ENCODE data around the gene CNOT9. TPM values are rescaled to one million over a fixed set of nuclear protein-coding genes. Genes with fewer than 3 reads are reported as not detected.

Gene CNOT9
- total RNA-seq, 1 experiment from 2014 or later = 86.8 TPM

DNA sequence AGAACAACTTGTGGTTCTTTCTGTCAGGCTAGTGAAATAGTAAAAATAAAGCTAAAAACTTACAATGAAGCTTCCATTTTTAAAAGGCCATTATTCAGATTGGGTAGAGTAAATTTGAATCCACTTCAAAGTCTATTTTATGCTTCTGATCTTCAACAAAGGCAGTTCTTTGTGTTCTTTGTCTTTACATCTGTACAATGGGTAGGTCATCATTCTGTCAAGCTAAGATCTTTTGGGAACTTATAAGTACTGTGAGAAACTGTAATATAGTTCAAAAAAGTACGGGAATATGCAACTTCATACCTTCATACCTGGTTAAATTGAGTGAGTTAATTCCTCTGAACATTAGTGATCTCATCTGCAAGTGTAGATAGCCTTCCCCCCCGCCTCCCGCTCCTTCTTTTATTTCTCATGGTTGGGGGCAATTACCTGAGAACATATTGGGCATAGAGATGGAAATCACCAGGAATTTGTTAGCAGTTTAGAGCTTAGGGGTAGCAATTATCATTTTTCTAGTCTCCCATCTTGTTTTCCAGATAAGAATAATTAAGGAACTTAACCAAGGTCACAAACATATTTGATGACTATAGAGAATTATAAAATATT, 9.7 kb downstream of the CNOT9 start:
- H4K20me1 ChIP-seq (ENCODE audit: low read length) = no peaks in the 10 kb centered on the region
- H3K9me3 ChIP-seq (ENCODE audit: low read length) = no peaks in the 10 kb centered on the region
- no peak overlapping the region for H3K9ac ChIP-seq (ENCODE audit: low read length)
- H3F3A ChIP-seq (ENCODE audit: low read length, unreplicated experiment) = no peaks in the 10 kb centered on the region
- peaks cover 74% of the 10 kb centered on the region for H3K79me2 ChIP-seq (ENCODE audit: low read length)
- no peak overlapping the region for H3K27ac ChIP-seq (ENCODE audit: low read length)
- DNase-seq (no peak), ATAC-seq (no peak)
- no peak overlapping the region for H3K4me2 ChIP-seq (ENCODE audit: low read length)
- TF ChIP-seq EZH2 (IDR thresholded peaks at IDR 0.05; ENCODE audit: low read length, unreplicated experiment) (no peak), EZH2phosphoT487 (IDR thresholded peaks at IDR 0.05; ENCODE audit: borderline replicate concordance, low read length) (no peak)
- TF ChIP-seq, protein P1, sequence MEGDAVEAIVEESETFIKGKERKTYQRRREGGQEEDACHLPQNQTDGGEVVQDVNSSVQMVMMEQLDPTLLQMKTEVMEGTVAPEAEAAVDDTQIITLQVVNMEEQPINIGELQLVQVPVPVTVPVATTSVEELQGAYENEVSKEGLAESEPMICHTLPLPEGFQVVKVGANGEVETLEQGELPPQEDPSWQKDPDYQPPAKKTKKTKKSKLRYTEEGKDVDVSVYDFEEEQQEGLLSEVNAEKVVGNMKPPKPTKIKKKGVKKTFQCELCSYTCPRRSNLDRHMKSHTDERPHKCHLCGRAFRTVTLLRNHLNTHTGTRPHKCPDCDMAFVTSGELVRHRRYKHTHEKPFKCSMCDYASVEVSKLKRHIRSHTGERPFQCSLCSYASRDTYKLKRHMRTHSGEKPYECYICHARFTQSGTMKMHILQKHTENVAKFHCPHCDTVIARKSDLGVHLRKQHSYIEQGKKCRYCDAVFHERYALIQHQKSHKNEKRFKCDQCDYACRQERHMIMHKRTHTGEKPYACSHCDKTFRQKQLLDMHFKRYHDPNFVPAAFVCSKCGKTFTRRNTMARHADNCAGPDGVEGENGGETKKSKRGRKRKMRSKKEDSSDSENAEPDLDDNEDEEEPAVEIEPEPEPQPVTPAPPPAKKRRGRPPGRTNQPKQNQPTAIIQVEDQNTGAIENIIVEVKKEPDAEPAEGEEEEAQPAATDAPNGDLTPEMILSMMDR (conservative IDR thresholded peaks at IDR 0.05; ENCODE audit: low read depth, low read length) = no peak
- H3K36me3 ChIP-seq (ENCODE audit: low read depth, low read length) = peaks cover 27% of the 10 kb centered on the region
- no peak overlapping the region for H2AFZ ChIP-seq (ENCODE audit: low read length)
- BruUV-seq (replicated peaks) = no TSS peak
- ChIA-PET CTCF (no interaction called here), POLR2A (ENCODE audit: unreplicated experiment) (no interaction called here)
- no peaks in the 10 kb centered on the region for H3K27me3 ChIP-seq (ENCODE audit: low read length)
- peaks cover 21% of the 10 kb centered on the region for H3K4me1 ChIP-seq (ENCODE audit: insufficient read depth, low read length)
- no peaks in the 10 kb centered on the region for H3K9me2 ChIP-seq (replicated peaks; ENCODE audit: low read length)
- intact Hi-C loops (cut with micrococcal nuclease) = no loop called here
- no peak overlapping the region for H3K4me3 ChIP-seq (ENCODE audit: low read length)

DNA sequence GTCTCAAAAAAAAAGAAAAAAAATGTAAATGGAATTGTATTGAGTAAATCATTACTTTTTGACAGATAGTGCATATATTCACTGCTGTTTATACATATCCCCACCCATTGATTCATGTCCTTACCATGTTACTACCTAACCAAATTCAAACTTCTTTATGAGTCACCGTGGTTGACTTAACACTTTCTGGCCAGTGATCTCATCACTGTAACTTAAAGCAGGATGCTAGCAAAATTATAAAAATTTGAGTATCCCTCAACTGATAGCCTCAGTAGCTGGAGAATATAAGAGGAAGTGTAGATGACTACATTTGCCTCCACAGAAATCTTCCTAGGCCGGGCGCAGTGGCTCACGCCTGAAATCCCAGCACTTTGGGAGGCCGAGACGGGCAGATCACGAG, 13.4 kb downstream of the CNOT9 start:
- no peaks in the 10 kb centered on the region for H3K9me2 ChIP-seq (replicated peaks; ENCODE audit: low read length)
- no peaks in the 10 kb centered on the region for H3K27me3 ChIP-seq (ENCODE audit: low read length)
- H3K79me2 ChIP-seq (ENCODE audit: low read length) = peaks cover 51% of the 10 kb centered on the region
- H2AFZ ChIP-seq (ENCODE audit: low read length) = no peak overlapping the region
- H3K36me3 ChIP-seq (ENCODE audit: low read depth, low read length) = peaks cover 44% of the 10 kb centered on the region
- intact Hi-C loops (cut with micrococcal nuclease) = loop anchor here (2.0 to 5.0 kb wide), 2 partner anchors 35 to 65 kb away; no protein-coding TSS in a partner anchor
- POLR2A ChIA-PET (ENCODE audit: unreplicated experiment) = interaction anchor here (0.6 kb wide), 1 partner anchor 14 kb away, joined by 3 read pairs; no protein-coding TSS in a partner anchor
- DNase-seq = peak; percentile 96
- peak overlapping the region; percentile 88 for H3K27ac ChIP-seq (ENCODE audit: low read length)
- no peaks in the 10 kb centered on the region for H4K20me1 ChIP-seq (ENCODE audit: low read length)
- 0 out of 2 replicates have a peak overlapping the region, but pooled peaks have one; percentile 28 for H3K4me3 ChIP-seq (ENCODE audit: low read length)
- H3K9me3 ChIP-seq (ENCODE audit: low read length) = no peaks in the 10 kb centered on the region
- CTCF ChIA-PET = no interaction called here
- TF ChIP-seq EZH2phosphoT487 (IDR thresholded peaks at IDR 0.05; ENCODE audit: borderline replicate concordance, low read length) = no peak
- TF ChIP-seq, protein P1 (conservative IDR thresholded peaks at IDR 0.05; ENCODE audit: low read depth, low read length) = no peak
- no peak for TF ChIP-seq EZH2 (IDR thresholded peaks at IDR 0.05; ENCODE audit: low read length, unreplicated experiment)
- peaks cover 23% of the 10 kb centered on the region for H3K4me1 ChIP-seq (ENCODE audit: insufficient read depth, low read length)
- ATAC-seq = peak; percentile 96
- H3K9ac ChIP-seq (ENCODE audit: low read length) = peak overlapping the region; percentile 40
- H3K4me2 ChIP-seq (ENCODE audit: low read length) = peak overlapping the region; percentile 40
- BruUV-seq (replicated peaks) = no TSS peak
- no peaks in the 10 kb centered on the region for H3F3A ChIP-seq (ENCODE audit: low read length, unreplicated experiment)
